HK-2 (cell line): ENCODE data around the gene MIPOL1.
"Not testable (repeated sequence)": the region's sequence is repeated elsewhere in the genome, so short reads cannot be mapped to it uniquely, and the experiment has no call there.

Experiments
- DNase-seq: peaks from one replicate; pipeline ENCODE4 v3.0.0-alpha.2; 2018; ENCODE audit not compliant: unreplicated experiment

Gene MIPOL1

DNA sequence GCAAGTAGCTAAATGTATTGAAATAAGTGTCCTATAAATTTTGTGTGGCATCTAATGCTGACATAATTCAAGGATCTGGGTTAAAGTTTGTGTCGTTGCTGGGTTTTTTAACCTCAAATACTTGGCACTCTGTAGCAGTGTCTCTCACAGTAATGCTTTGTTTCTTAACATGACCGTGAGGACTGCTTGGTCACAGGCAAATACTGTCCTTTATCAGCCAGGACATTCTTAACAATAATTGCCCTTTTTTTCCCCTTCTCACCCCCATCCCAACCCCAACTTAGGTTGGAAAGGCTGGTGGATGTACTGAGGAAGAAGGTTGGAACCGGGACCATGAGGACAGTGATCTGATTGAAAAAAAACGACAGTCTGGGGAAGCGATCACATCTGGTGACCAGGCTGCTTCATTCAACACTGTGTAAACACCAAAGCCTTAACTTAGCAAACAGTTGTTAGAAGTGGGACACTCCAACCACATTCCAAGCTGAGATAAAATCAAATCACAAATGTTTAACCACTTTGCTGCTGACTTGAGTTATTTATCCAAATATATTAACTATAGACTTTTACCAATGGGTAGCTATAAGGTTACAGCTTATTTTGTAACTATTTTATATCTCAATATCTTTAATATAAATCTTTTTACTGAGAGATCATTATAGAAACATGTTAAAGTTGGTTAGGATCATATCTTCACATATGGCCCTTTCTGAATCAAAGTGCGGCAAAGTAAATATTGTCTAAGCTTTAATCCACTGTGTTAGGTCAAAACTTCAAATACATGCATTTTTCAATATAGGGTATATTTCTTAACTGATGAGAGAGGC lies 349.1 kb downstream of the MIPOL1 start:
- DNase-seq, result no peak

- DNase-seq, result no peak
Measured at GRCh38 chr14:37550511-37550910, 352.8 kb downstream of the MIPOL1 start.

DNA sequence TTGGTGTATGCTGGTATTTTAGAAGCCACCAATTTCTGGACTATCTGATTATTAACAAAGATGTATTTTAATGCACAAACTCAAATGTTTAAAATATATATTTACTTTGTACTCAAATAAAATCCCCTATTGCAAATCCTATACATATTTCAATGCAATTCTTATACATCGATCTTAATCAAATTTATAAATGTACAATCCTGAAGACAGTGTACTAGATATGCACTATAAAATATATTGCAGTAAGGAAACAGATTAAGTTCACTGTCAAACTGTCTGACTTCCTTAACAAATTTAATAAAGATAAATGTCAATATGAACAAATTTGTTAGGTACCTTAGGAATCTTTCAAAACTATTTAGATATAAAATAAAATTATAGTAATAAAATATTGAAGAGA lies 353.4 kb downstream of the MIPOL1 start:
- no peak for DNase-seq

- DNase-seq, result no peak
Measured at GRCh38 chr14:37553935-37554550, 356.3 kb downstream of the MIPOL1 start.

GRCh38 chr14:37555596-37555995 lies 357.9 kb downstream of the MIPOL1 start:
- DNase-seq, result not testable (repeated sequence)

GRCh38 chr14:37558740-37559139 lies 361.0 kb downstream of the MIPOL1 start:
- no peak for DNase-seq

GRCh38 chr14:37559386-37559785 lies 361.6 kb downstream of the MIPOL1 start:
- no peak for DNase-seq

DNA sequence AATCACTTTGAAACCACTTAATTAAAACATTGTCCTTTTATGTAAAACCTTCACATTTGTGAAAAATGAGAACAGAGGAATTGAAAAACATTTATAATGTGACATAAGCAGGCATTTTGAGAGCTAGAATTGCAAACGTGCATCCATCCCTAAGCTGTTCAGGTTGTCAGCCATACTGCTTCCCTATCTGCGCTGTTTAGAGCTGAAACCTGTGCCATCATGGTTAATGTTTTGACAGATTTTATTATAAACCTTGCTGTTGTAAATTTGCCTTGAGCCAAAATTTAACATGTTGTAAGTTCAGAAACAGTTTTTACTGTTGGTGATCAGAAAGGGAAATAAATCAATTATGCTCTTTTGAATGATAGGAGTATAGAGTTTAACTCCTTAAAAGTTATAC lies 365.5 kb downstream of the MIPOL1 start:
- DNase-seq, result no peak

- DNase-seq, result no peak
Measured at GRCh38 chr14:37565550-37565949, 367.8 kb downstream of the MIPOL1 start.

DNA sequence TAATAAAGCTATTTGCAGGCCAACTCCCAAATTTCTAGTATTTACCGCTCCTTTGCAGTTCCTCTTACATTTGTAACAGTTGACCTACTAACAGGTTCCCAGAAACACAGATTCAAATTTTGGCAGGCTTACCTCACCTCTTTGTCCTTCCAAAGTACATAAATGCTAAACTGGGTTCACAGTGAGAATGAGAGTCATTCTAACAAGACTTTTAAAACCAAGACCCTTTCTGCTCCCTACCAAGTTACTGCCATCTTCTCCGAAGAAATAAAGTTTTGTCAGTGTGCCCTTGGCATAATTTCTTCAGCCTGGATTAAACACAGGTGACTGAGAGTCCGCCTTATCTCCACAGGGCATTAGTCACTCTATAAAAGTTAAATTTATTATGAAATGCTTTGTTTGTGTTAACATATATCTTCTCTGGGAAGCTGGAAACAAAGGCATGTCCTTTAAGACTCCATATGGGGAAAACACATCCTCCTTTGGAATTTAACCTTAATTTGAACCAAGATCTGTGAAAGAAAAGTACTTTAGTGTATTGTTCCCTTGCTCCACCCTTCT lies 369.2 kb downstream of the MIPOL1 start:
- DNase-seq, result no peak

DNA sequence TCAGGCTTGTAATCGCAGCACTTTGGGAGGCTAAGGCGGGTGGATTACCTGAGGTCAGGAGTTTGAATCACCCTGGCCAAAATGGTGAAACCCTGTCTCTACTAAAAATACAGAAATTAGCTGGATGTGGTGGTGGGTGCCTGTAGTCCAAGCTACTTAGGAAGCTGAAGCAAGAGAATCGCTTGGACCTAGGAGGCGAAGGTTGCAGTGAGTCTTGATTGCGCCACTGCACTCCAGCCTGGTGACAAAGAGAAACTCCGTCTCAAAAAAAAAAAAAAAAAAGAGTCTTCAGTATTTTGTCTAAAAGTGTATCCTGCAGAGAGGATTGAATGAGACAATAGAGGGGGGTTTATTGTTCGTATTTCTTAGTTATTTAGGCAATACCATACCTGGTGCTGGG lies 372.0 kb downstream of the MIPOL1 start:
- no peak for DNase-seq

DNA sequence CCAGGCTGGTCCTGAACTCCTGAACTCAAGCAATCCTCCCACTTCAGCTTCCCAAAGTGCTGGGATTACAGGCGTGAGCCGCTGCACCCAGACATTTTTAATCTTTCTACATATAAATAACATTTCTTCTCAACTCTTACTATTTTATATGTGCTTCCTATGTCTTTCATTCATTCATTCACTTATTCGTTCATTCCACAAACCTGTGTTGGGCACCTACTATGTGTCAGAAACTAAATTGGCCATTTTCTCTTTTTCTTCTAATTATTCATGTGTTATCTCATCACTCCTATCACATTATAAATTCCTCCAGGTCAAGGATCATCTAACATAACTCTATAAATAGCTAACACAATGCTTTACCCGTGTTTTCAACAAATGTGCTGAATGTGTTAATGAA lies 373.7 kb downstream of the MIPOL1 start:
- DNase-seq, result no peak

GRCh38 chr14:37573356-37573755 lies 375.6 kb downstream of the MIPOL1 start:
- DNase-seq, result no peak

DNA sequence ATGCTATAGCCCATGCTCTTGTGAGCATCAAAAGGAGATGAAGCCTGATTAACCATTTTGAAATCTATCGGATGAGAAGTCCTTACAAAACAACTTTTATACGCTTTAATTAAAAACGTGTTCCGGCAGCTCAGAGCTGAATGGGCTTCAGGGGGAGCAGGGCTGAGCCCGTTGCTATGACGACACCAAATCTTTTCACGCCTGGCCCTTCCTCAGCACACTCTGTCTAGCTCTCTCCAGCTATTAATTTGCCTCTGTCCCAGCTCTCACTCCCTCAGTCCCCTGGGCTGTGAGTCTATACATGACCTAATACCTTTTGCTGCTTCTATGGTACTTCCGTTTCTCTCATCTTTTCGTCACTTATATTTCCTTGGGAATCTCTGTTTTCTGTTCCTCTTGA lies 381.5 kb downstream of the MIPOL1 start:
- no peak for DNase-seq

DNA sequence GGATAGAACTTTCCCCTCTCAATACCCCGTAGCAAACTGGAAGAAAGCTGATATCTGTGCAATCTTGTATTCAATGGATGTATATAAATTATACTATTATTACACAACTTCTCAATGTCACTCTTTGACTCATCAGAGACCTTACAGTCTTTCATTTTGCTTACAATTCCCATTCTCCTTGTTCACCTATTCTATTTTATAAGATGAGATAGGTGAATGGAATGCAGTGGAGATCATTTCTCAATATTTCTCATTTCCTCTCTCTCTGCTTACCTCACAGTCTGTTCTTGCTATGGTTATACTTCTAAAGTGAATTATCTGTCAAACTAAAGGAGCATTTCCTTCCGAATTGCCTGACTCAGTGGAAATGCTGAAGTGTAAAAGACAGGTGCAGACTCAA lies 382.4 kb downstream of the MIPOL1 start:
- DNase-seq, result no peak

DNA sequence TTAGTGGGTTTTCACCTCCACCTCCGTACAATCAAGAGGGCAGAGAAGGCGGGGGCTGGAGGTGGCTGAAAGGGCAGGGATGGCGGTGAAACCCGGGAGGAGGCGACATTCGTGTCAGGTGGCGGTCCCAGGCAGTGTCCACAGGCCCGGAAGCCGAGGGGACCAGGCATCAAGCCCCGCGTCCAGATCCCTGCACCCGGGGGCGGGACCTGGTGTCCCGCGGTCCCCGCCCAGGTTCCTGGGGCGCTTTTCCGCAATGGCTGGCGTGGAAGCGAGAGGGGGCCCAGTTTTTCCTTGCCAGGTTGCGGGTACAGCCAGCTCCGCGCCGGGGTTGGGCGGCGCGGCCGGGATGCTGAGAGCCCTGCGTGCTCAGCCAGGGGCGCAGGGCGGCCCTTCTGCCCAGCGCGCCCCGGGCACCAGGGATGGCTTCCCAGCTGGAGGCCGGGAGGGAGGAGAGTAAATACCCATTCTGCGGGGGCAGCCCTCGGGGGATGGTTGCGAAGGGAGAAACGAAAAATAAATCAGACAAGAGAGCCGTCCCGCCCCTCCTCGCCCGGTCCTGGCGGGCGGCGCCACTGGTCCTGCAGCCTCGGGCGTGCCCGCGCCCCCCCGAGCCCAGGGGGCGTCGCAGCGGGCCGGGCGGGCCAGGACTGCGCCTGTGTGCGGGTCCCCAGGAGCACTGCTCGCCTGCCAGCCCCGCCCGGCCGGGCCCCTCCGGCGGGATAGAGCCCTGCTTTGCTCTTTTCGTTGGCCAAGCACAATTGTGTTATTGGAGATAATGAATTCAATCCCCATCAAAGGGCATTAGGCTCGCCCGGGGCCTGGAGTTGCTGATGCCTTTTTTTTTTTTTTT lies 385.8 kb downstream of the MIPOL1 start:
- DNase-seq, result no peak

DNA sequence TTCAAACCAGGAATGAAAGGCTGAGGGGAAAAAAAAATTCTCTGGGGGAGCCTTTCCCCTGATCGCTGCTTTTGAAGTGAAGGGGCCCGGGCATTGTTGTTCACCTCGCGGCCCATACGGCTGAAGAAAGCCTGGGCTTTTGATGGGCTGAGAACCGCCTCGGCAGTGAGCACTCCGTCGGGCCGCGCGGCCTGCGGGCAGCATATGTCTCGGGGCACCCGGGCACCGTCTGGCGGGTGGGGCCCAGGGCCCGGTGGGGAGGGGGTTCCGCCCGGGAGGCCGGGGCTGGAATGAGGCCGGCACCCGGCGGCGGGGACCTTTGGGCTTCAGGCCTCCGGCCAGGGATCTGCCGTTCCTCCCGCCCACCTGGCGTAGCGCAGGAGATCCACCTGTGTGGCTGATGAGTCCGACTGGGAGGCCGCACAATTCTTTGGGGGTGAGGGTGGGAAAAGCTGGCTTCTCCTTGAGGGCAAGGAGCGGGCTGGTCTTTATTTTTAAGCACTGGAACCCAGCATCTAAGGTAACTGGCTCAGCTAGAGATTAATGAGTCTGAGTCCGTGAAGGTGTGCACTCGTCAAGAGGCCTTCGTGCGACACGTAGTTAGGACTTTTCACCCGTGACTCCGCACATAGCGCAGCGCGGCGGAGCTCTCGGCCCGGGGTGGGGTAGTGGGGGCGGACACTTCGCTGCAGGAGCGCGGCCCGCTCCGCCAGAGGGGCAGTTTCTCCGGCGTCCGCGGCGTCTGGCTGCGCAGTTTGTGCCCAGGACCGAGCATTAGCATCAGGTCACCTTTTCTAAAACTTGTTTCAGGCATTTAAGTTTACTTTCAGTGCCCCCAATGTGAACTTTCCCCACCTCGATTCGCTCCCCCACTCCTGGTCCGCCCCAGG lies 386.7 kb downstream of the MIPOL1 start:
- DNase-seq, result no peak

DNA sequence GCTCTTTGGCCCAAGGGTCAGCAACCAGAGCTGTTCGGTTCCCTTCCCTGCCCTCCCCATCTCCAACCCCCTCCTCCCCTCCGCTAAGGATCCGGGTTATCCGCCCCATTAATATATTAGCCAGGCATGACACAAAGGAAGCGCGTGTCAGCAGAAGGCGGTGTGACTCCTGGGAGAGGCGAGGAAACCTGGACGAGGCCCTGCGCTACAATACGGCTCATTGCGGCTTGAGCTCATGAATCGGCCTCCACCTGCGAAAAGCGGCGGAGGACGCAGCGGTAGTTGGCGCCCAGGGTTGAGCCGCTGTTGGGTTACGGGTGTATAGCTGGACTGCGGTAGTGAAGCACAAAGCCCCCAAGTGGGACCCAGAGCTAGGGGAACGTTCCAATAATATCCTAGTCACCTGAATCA lies 387.4 kb downstream of the MIPOL1 start:
- no peak for DNase-seq

GRCh38 chr14:37585971-37586796 lies 388.4 kb downstream of the MIPOL1 start:
- no peak for DNase-seq

- DNase-seq, result no peak
Measured at GRCh38 chr14:37586797-37587130, 389.0 kb downstream of the MIPOL1 start.
